Heart right ventricle (tissue), 16 donors: Measurements from ENCODE around the gene GADD45B. TPM values are rescaled to one million over a fixed set of nuclear protein-coding genes. Genes with fewer than 3 reads are reported as not detected.

Experiments
- ATAC-seq, 8 donors: fragments of 200-7000 bp; cut with Tn5 transposase; one replicate each; pipeline ENCODE4 v1.9.1; 2020; ENCODE audit warnings: mild to moderate bottlenecking in 8 of 8, moderate library complexity in 8 of 8, moderate number of reproducible peaks in 1 of 8
- DNase-seq, 2 donors: peaks; one replicate each; pipeline ENCODE4 v3.0.0-alpha.2; 2020
- H3K27ac ChIP-seq, 10 donors: fragments of 200-600 bp; sonication (generic) in 2 of 10; one replicate each; pipeline versions ENCODE4 v1.5.0 to v1.8.0; 2020 to 2022; ENCODE audit warnings: mild to moderate bottlenecking in 3 of 10
- H3K27me3 ChIP-seq, 7 donors: fragments of 200-600 bp; one replicate each; pipeline ENCODE4 v1.8.0; 2021 to 2022; ENCODE audit warnings: mild to moderate bottlenecking in 2 of 7
- H3K36me3 ChIP-seq, 9 donors: fragments of 200-600 bp; sonication (generic) in 1 of 9; one replicate each; pipeline versions ENCODE4 v1.5.0 to v1.8.0; 2020 to 2022; ENCODE audit warnings: mild to moderate bottlenecking in 2 of 9
- H3K4me1 ChIP-seq, 9 donors: fragments of 200-600 bp; sonication (generic) in 1 of 9; one replicate each; pipeline versions ENCODE4 v1.5.0 to v1.8.0; 2020 to 2022; ENCODE audit warnings: mild to moderate bottlenecking in 4 of 9
- H3K4me3 ChIP-seq, 10 donors: fragments of 200-600 bp; sonication (generic) in 2 of 10; one replicate each; pipeline versions ENCODE4 v1.5.0 to v1.8.0; 2020 to 2022; ENCODE audit warnings: mild to moderate bottlenecking in 7 of 10, moderate library complexity in 2 of 10
- H3K9me3 ChIP-seq, 11 donors: fragments of 200-600 bp in 10 of 11; sonication (generic) in 2 of 11; one replicate each; pipeline versions ENCODE4 v1.5.0 to v1.8.0; 2013 to 2022; ENCODE audit warnings: mild to moderate bottlenecking in 2 of 11, control low read depth in 1 of 11, moderate library complexity in 1 of 11
- CTCF ChIP-seq, 9 donors: fragments of 200-600 bp; sonication (generic) in 2 of 9; IDR thresholded peaks; one replicate each; pipeline versions ENCODE4 v1.5.0 to v1.8.0; 2021 to 2022; ENCODE audit warnings: antibody characterized with exemption in 9 of 9, mild to moderate bottlenecking in 5 of 9, moderate library complexity in 1 of 9
- WGBS, 2 donors: extraction: QIAGEN DNeasy Blood & Tissue Kit; methylation state at CpG; one replicate each; pipeline ENCODE4 v1.1.7; 2013; ENCODE audit warnings: inconsistent platforms in 1 of 2; 5-methylcytosine and 5-hydroxymethylcytosine counted together
- intact Hi-C, 10 donors: fragments of 100-400 bp; cut with DNase I; formaldehyde crosslinking; loops; one replicate each; pipeline versions ENCODE4 v1.11.1 to v1.14.2; 2022
- polyA plus RNA-seq, 2 donors: library from polyadenylated mRNA; stranded (reverse); fragments of 200-250 nt; gene quantifications; one replicate each; pipeline ENCODE4 v1.2.3, GENCODE V29; 2013
- total RNA-seq, 10 donors: library from RNA; stranded (reverse); fragmentation: NEBNext Ultra II Directional in 3 of 10; extraction: Animal tissue kit (Norgen Biotek cat#: 25700) in 3 of 10; gene quantifications; one replicate each; pipeline versions ENCODE4 v1.2.1 to v1.2.4, GENCODE V29; 2021 to 2023
- donor health status: Arrhythmogenic right ventricular cardiomyopathy.
- donor health status: ischemic (EF 13 %, LVEDD 7.1; RV severe dilation, severe dysfunction).
- donor health status: healthy with polysubstance abuse.
- donor health status: DM: no; HTN: yes; CAD: no.
- donor health status: DM: no; HTN: no; CAD: no.
- donor health status: ischemic (EF 25% LVEDD 6.9; RV normal size, moderate dysfunction).
- donor health status: ischemic (EF 25% LVEDD 5.7; RV mildly dilated, moderate dysfunction).
- donor health status: healthy.
- donor health status: DM: yes; HTN: yes; CAD: no.
- donor health status: Ischemic cardiomyopathy.
- donor health status: ischemic (EF 35%, LVEDD 5.7; RV mildly dilated, moderate dysfunction).
- donor health status: nonischemic (EF 11% LVEDD 7.7; RV severe dilation, severe dysfunction).
- donor health status: DM: yes; HTN: yes; CAD: no.
- donor health status: PGD.
- donor health status: ischemic (EF 29% LVEDD 5.4; RV normal size, mild dysfunction).
- donor health status: nonischemic (EF 23%, LVEDD 6.1; RV moderate dilation, normal function).

Gene GADD45B
- total and polyA plus RNA-seq, 12 donors, result 19.6 to 297 (median 37.8) TPM

DNA sequence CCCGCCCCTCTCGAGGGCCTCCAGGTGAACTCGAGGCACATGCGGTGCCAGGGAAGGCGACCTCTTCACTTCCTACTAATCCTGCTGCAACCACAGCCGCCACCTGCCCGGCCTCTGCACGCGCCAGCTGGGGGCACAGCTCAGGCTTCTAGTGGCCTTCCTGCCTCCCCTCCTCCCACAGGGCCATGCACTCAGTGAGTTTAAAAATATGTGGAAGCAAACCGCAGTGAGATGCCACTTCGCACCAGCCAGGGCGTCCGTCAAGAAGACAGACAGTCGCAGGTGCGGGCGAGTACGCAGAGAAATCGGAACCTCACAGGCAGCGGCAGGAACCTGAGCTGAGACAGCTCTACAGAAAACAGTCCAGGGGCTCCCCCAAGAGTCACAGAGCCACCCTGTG, 29.5 kb upstream of the GADD45B start:
- 62 to 76% methylated on average over 19 of the region's 19 CpGs for WGBS, 2 donors
- no peak overlapping the region for H3K27ac ChIP-seq
- H3K4me3 ChIP-seq, result no peak overlapping the region
- ATAC-seq (no peak), DNase-seq (no peak)
- no peaks in the 10 kb centered on the region for H3K9me3 ChIP-seq
- H3K36me3 ChIP-seq, result peaks cover 0 to 37% (median 0%) of the 10 kb centered on the region in 9 donors
- no peak for TF ChIP-seq CTCF (IDR thresholded peaks at IDR 0.05)
- no peaks in the 10 kb centered on the region for H3K4me1 ChIP-seq
- intact Hi-C loops, result no loop called here
- H3K27me3 ChIP-seq, result no peaks in the 10 kb centered on the region

GRCh38 chr19:2449019-2449418, 26.9 kb upstream of the GADD45B start:
- no peaks in the 10 kb centered on the region for H3K9me3 ChIP-seq
- intact Hi-C loops, result no loop called here
- DNase-seq (no peak), ATAC-seq (no peak)
- peaks cover 0 to 11% (median 0%) of the 10 kb centered on the region in 9 donors for H3K36me3 ChIP-seq
- no peaks in the 10 kb centered on the region for H3K4me1 ChIP-seq
- no peak for TF ChIP-seq CTCF (IDR thresholded peaks at IDR 0.05)
- 97 to 100% methylated on average over 11 of the region's 11 CpGs for WGBS, 2 donors
- no peak overlapping the region for H3K4me3 ChIP-seq
- H3K27me3 ChIP-seq, result no peaks in the 10 kb centered on the region
- H3K27ac ChIP-seq, result no peak overlapping the region

- DNase-seq, result no peak
- intact Hi-C loops, result no loop called here
- H3K27ac ChIP-seq, result no peak overlapping the region
- TF ChIP-seq CTCF (IDR thresholded peaks at IDR 0.05), result no peak
- ATAC-seq, result no peak
- H3K9me3 ChIP-seq, result no peaks in the 10 kb centered on the region
- H3K4me1 ChIP-seq, result peaks cover 2 to 11% (median 9%) of the 10 kb centered on the region in 9 donors
- WGBS, 2 donors, result 92% methylated on average over 7 of the region's 7 CpGs
- H3K4me3 ChIP-seq, result no peak overlapping the region
- H3K36me3 ChIP-seq, result peaks cover 0 to 4% (median 0%) of the 10 kb centered on the region in 9 donors
- no peaks in the 10 kb centered on the region for H3K27me3 ChIP-seq
Observed at GRCh38 chr19:2451138-2451537, 24.8 kb upstream of the GADD45B start.

DNA sequence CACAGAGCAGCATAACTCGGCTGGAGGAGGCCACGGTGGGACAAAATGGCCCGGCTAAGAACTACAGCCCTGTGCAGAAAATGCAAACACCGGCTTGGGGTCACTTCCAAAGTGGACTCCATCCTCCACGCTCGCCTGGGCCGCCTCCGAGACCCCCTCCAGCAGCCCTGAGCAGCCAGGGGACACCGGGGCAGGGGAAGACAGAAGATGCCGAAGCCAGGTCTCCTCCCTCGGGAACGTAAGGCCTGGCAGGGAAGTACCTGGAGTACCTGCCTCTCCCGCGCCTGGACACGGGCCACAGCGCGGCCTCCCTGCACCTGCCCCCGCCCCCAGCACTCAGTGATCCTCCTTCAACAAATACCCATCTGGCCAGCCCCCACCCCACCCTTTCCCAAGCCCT, 24.2 kb upstream of the GADD45B start:
- DNase-seq (no peak), ATAC-seq (no peak)
- TF ChIP-seq CTCF (IDR thresholded peaks at IDR 0.05), result no peak
- Histone ChIP-seq H3K36me3 (peaks cover 0 to 4% (median 0%) of the 10 kb centered on the region in 9 donors), H3K4me3 (no peak overlapping the region), H3K4me1 (peaks cover 2 to 12% (median 10%) of the 10 kb centered on the region in 9 donors), H3K27ac (no peak overlapping the region), H3K27me3 (no peaks in the 10 kb centered on the region), H3K9me3 (no peaks in the 10 kb centered on the region)
- intact Hi-C loops, result no loop called here
- WGBS, 2 donors, result 95 to 96% methylated on average over 17 to 18 of the region's 18 CpGs
